NCI-H146 treated with DMSO at 0.1 percent for 48 hours (cell line): ENCODE results near the gene SLC35F3.
A peak's percentile ranks its signal among the peaks of the same experiment; 100 is the strongest.
"Not testable (repeated sequence)": the region's sequence is repeated elsewhere in the genome, so short reads cannot be mapped to it uniquely, and the experiment has no call there.

Experiments
- DNase-seq: peaks from one replicate; lab custom pipeline; 2025; ENCODE audit not compliant: unreplicated experiment; lab: John Stamatoyannopoulos, UW

SLC35F3 gene

GRCh38 chr1:234102583-234102982 lies 198.1 kb downstream of the SLC35F3 start:
- DNase-seq, result no peak

GRCh38 chr1:234103198-234103597 lies 198.7 kb downstream of the SLC35F3 start:
- no peak for DNase-seq

GRCh38 chr1:234106032-234106431 lies 201.6 kb downstream of the SLC35F3 start:
- no peak for DNase-seq

DNA sequence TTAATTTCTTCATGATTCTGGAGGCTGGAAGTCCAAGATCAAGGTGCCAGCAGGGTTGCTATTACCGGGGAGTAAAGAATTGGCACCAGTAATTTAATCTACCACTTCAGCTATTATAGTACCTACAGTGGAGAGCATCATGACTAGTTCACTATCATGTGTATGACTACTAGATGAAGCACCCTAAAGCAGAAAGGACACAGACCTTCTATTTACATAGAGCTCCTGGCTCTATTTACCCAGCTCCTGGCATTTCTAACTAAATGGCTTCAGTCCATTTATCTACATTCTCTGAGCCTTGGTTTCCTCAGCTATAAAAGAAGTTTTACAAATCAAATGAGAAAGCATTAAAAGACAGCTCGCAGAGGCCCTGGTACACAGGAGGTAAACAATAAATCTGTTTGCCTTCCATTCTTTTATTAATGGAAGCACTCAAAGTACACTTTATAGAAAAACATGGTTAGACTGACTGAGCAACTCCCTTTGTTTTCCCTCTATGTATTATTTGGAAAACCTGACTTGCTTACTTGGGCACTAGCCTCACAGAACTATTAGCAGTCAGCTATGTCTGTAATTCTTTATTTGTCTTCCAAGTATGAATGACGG lies 203.0 kb downstream of the SLC35F3 start:
- no peak for DNase-seq

DNA sequence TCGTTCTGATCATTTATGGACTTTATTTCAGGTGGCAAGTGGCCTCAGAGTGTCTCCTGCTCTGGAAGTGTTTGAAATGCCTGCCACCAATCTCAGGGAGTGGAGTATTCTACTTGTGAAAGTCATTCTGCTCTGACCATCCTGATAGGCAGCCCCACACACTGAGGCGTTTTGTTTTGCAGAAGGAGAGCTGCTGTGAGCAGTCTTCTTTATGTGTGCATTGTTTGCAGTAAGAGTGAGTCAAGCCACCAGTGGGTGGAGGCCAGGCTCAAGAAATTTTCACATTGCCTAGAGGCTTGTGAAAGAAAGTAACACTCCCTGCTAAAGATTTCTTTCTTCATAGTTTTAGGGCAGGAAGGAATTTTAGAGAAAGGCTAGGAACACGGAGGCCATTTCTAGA lies 204.4 kb downstream of the SLC35F3 start:
- no peak for DNase-seq

- no peak for DNase-seq
Measured at GRCh38 chr1:234109840-234110239, 205.4 kb downstream of the SLC35F3 start.

DNA sequence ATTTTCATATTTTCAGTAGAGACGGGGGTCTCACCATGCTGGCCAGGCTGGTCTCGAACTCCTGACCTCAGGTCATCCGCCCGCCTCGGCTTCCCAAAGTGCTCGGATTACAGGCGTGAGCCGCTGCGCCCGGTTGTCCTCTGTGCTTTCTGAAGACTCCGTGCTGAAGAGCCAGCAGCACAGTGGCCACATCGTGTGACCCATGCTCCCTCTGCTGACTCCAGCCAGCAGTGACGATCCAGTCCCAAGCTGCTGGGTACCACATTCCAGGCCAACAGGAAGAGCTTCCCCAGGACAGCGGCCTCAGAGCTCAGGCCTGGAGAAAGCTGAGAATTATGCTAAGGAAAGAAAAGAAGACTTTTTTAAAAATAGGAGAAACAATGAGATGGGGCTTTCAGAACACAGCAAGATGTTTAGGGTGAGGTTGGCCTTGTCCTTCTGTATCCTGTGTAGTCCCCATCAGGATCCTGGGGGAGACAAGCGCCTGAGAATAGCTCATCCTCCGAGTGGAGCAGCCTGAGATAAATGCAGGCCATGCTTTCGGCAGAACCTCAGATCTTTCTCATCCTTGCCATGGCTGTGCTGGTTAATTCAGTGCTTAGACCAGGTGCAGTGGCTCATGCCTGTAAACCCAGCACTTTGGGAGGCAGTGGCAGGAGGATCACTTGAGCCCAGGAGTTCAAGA lies 207.1 kb downstream of the SLC35F3 start:
- DNase-seq, result no peak

DNA sequence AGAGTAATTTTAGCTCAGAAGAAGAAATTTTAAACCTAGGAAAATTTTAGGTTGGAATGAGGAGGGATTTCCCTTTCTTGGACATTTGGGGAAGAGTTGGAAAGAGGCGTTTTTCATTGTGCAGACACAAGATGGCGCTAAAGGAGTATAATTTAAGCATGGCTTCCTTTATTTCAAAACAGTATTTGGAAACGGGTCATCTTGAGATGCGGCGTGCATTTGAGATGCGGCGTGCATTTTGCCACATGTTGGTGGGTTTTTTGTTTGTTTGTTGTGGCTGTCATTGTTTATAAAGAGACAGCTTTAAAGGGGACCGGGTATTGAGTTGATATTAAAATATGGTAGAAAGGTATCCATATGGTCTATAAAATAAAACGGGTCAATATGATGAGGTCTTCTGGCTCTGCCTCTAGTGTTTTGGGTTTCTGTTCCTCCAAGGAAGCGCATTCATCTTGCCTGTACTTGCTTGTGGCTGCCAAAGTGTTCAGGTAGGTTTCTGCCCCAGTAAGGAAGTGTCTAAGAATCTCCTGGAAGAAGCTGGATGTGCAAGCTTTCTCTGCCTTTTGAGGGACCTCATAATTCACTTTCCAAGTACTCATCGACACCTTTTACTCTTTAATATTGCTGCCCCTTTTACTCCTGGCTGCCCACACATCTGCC lies 210.3 kb downstream of the SLC35F3 start:
- DNase-seq, result peak; percentile 1

DNA sequence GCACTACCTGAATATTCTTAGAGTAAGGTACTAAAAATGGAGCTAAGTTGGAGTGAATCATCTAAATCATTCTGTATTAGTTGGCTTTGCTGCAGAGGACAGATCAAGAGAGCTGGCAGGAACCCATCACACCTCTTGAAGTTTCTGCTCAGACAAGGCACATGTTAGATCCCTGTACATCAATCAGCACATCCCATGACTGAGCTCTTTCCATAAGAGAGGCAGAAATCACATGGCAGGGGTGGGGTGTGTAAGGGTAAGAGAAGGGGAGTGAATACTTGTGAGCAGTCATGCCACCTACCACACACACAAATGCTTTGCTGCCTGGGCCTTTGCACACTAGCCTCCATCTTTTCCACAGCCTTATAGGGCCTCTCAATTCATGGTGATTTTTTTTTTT lies 214.4 kb downstream of the SLC35F3 start:
- no peak for DNase-seq

DNA sequence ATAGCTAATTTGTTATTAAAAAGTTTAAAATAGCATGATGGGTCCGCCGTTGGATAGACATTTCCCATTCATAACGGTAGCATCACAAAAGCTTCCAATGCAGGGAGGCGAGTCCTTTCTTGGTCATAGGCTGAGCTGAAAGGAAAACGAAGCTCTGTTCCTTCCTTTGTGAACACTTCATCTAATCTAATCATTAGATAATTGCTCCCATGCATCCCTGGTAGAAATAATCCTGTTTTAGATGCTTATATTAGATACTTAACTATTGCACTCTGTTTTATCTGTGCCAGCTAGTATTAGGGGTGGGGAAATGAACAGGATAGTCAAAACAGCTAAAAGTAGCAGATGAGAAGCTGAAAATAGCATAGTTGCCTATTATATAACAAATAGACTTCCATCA lies 215.0 kb downstream of the SLC35F3 start:
- no peak for DNase-seq

GRCh38 chr1:234120327-234120944 lies 216.0 kb downstream of the SLC35F3 start:
- no peak for DNase-seq

GRCh38 chr1:234121659-234122058 lies 217.2 kb downstream of the SLC35F3 start:
- not testable (repeated sequence) for DNase-seq

DNA sequence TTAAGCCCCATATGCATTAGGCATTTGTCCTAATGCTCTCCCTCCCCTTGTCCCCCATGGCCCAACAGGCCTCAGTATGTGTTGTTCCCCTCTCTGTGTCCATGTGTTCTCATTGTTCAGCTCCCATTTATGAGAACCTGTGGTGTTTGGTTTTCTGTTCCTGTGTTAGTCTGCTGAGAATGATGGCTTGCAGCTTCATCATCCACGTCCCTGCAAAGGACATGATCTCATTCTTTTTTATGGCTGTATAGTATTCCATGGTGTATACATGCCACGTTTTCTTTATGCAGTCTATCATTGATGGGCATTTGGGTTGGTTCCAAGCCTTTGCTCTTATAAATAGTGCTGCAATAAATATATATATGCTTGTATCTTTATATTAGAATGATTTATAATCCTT lies 218.1 kb downstream of the SLC35F3 start:
- DNase-seq, result not testable (repeated sequence)

GRCh38 chr1:234123867-234124266 lies 219.4 kb downstream of the SLC35F3 start:
- no peak for DNase-seq

- DNase-seq, result peak; percentile 3
Measured at GRCh38 chr1:234125283-234125682, 220.8 kb downstream of the SLC35F3 start.

DNA sequence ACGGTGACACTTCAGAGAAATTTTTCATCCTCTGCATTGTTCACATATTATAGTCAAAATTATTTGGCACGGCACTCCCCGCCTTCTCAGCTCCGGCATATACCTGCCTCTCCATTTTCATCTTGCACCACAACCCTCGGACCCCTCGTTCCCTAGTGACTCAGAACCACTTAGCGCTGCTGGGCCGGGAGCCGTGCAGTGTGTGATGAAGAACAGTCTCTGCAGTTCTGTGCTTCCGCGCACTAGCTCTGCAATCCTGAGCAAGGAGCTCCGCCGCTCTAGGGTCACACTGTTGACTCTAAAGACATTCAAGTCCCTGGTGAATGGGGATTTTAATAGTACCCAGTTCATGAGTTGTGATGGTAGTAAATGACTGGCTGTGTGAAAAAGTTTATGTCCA lies 221.2 kb downstream of the SLC35F3 start:
- DNase-seq, result no peak

GRCh38 chr1:234127026-234127671 lies 222.7 kb downstream of the SLC35F3 start:
- DNase-seq, result no peak

- DNase-seq, result no peak
Measured at GRCh38 chr1:234132795-234133194, 228.3 kb downstream of the SLC35F3 start.

DNA sequence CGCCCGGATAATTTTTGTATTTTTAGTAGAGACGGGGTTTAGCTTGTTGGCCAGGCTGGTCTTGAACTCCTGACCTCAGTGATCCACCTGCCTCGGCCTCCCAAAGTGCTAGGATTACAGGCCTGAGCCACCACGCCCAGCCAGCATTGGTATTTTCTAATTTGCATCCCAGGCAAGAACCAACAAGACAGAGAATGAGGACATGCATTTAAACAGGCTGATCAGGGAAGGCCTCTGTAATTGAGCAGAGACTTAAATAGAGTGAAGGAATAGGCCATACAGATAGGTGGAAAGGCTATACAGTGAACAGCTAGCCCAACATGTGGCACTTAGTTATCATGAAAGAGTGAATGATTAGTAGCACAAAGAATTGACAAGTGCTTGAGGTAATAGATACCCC lies 230.4 kb downstream of the SLC35F3 start:
- no peak for DNase-seq

DNA sequence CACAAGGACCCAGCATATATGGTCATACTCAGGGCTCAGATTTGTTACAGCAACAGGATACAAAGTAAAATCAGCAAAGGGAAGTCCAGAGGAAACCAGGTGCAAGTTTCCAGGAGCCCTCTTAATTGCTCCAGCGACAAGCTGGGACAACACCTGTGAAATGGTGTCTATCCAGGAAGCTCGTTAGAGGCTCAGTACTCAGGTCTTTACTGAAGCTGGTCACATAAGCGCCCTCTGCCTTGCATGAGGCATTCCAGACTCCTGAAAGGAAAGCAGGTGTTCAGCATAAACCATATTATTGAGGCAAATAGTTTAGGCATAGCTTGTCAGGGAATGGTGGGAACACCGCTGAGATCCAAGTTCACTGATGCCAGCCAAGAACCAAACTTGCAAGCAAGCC lies 231.0 kb downstream of the SLC35F3 start:
- DNase-seq, result no peak

DNA sequence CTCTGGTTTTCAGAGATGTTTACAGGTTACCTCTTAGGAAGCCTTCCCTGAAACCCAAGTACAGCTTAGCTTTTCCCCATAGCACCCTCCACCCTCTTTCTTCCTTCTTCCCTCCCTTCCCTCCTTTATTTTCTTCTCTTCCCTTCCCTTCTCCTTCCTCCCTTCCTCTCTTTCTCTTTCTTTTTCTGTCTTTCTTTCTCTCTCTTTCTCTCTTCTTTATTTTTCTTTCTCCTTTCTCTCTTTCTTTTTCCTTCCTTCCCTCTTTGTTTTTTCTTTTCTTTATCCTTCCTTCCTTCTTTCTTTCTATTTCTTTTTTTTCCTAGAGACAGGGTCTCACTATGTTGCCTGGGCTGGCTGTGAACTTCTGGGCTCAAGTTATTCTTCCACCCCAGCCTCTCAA lies 231.6 kb downstream of the SLC35F3 start:
- DNase-seq, result no peak
